Psoas muscle (tissue), 8 donors: ENCODE data around the gene RIPOR3. TPM values are rescaled to one million over a fixed set of nuclear protein-coding genes. Genes with fewer than 3 reads are reported as not detected.
A peak's percentile ranks its signal among the peaks of the same experiment; 100 is the strongest.

ENCODE experiments used
- ATAC-seq, 4 donors: fragments of 200-7000 bp; cut with Tn5 transposase; one replicate each; pipeline ENCODE4 v1.9.1; 2020; ENCODE audit warnings: moderate library complexity in 3 of 4, mild to moderate bottlenecking in 2 of 4
- DNase-seq, 2 donors: peaks; one replicate each; pipeline ENCODE4 v3.0.0-alpha.2; 2020
- H3K27ac ChIP-seq: fragments of 200-600 bp; one replicate; pipeline ENCODE4 v1.8.0; 2022
- H3K27me3 ChIP-seq, 3 donors: fragments of 200-600 bp in 1 of 3; one replicate each; pipeline versions ENCODE4 v1.6.1 to v1.8.0; 2013 to 2022; ENCODE audit warnings: low read length in 2 of 3, mild to moderate bottlenecking in 2 of 3, moderate library complexity in 1 of 3; ENCODE audit not compliant: insufficient read depth in 3 of 3
- H3K36me3 ChIP-seq, 2 donors: fragments of 200-600 bp in 1 of 2; one replicate each; pipeline versions ENCODE4 v1.6.1 to v1.8.0; 2013 to 2022; ENCODE audit warnings: low read depth in 1 of 2, mild to moderate bottlenecking in 1 of 2, moderate library complexity in 1 of 2; ENCODE audit not compliant: insufficient read depth in 1 of 2
- H3K4me1 ChIP-seq: fragments of 200-600 bp; one replicate; pipeline ENCODE4 v1.8.0; 2022
- H3K4me3 ChIP-seq: fragments of 200-600 bp; one replicate; pipeline ENCODE4 v1.8.0; 2022; ENCODE audit warnings: mild to moderate bottlenecking
- H3K9me3 ChIP-seq: fragments of 200-600 bp; one replicate; pipeline ENCODE4 v1.8.0; 2022
- CTCF ChIP-seq: fragments of 200-600 bp; IDR thresholded peaks from one replicate; pipeline ENCODE4 v1.8.0; 2022; ENCODE audit warnings: antibody characterized with exemption
- WGBS, 3 donors: extraction: QIAGEN DNeasy Blood & Tissue Kit; methylation state at CpG; one replicate each; pipeline versions ENCODE4 v1.1.6 to v1.1.7; 2013; 5-methylcytosine and 5-hydroxymethylcytosine counted together
- intact Hi-C, 2 donors: fragments of 100-400 bp; cut with DNase I; formaldehyde crosslinking; loops; one replicate each; pipeline versions ENCODE4 v1.11.0 to v1.14.2; 2022
- polyA plus RNA-seq, 3 donors: library from polyadenylated mRNA; stranded (reverse); fragments of 200-250 nt; gene quantifications; one replicate each; pipeline ENCODE4 v1.2.3, GENCODE V29; 2013
- total RNA-seq, 4 donors: library from RNA; stranded (reverse); fragmentation: NEBNext Ultra II Directional in 2 of 4; extraction: Animal tissue kit (Norgen Biotek cat#: 25700) in 2 of 4; gene quantifications; one replicate each; pipeline versions ENCODE4 v1.2.1 to v1.2.4, GENCODE V29; 2021 to 2023
- donor health status: healthy with polysubstance abuse.
- donor health status: DM: no; HTN: no; CAD: no; lungs with moderate emphysema.
- donor health status: Bipolar disorder and iron deficiency.
- donor health status: healthy.
- donor health status: DM: yes; HTN: yes; CAD: no.
- donor health status: DM: no; HTN: no; CAD: no.
- donor health status: DM: no; HTN: no; CAD: no.
- donor health status: DM: yes; HTN: yes; CAD: no.

Gene RIPOR3
- total and polyA plus RNA-seq, 7 donors, result 3.1 to 5.7 (median 5.2) TPM

GRCh38 chr20:50726955-50727791, 35.8 kb upstream of the RIPOR3 start:
- WGBS, 3 donors, result 67 to 80% (median 68%) methylated on average over 4 of the region's 4 CpGs
- intact Hi-C loops, result no loop called here
- H3K4me1 ChIP-seq, result peaks cover 18% of the 10 kb centered on the region

GRCh38 chr20:50725724-50726005, 34.3 kb upstream of the RIPOR3 start:
- Histone ChIP-seq H3K4me3 (no peak overlapping the region), H3K36me3 (no peaks in the 10 kb centered on the region), H3K27ac (no peak overlapping the region), H3K27me3 (no peaks in the 10 kb centered on the region), H3K9me3 (no peaks in the 10 kb centered on the region), H3K4me1 (peaks cover 14% of the 10 kb centered on the region)
- WGBS, 3 donors, result 90 to 95% (median 91%) methylated on average over 10 of the region's 10 CpGs
- no peak for ATAC-seq
- TF ChIP-seq CTCF, result no peak
- no peak for DNase-seq
- intact Hi-C loops, result no loop called here

More at GRCh38 chr20:50726955-50727791, 35.8 kb upstream of the RIPOR3 start:
- no peak for TF ChIP-seq CTCF
- no peaks in the 10 kb centered on the region for H3K27me3 ChIP-seq
- no peaks in the 10 kb centered on the region for H3K9me3 ChIP-seq
- ATAC-seq (no peak), DNase-seq (no peak)
- H3K36me3 ChIP-seq, result no peaks in the 10 kb centered on the region
- H3K4me3 ChIP-seq, result no peak overlapping the region
- no peak overlapping the region for H3K27ac ChIP-seq

- H3K36me3 ChIP-seq, result no peaks in the 10 kb centered on the region
- H3K9me3 ChIP-seq, result no peaks in the 10 kb centered on the region
- peak; percentile 79 to 89 for DNase-seq
- H3K4me3 ChIP-seq, result peak overlapping the region; percentile 40
- peak overlapping the region; percentile 79 for H3K27ac ChIP-seq
- H3K27me3 ChIP-seq, result no peaks in the 10 kb centered on the region
- H3K4me1 ChIP-seq, result peaks cover 14% of the 10 kb centered on the region
- WGBS, 3 donors, result 32 to 46% (median 33%) methylated on average over 14 of the region's 14 CpGs
- no peak for TF ChIP-seq CTCF
- peak; percentile 87 to 93 (median 90) for ATAC-seq
- intact Hi-C loops, result loop anchor here in 1 of 2 donors (5.0 kb wide), 1 partner anchor 43 kb away; no protein-coding TSS in a partner anchor
Observed at GRCh38 chr20:50724851-50725723, 33.7 kb upstream of the RIPOR3 start.

- Histone ChIP-seq H3K9me3 (no peaks in the 10 kb centered on the region), H3K4me1 (peaks cover 14% of the 10 kb centered on the region), H3K36me3 (no peaks in the 10 kb centered on the region), H3K27me3 (no peaks in the 10 kb centered on the region), H3K4me3 (peak overlapping the region; percentile 40), H3K27ac (peak overlapping the region; percentile 79)
- intact Hi-C loops, result loop anchor here in 1 of 2 donors (5.0 kb wide), 1 partner anchor 42 kb away; no protein-coding TSS in a partner anchor
- ATAC-seq (no peak), DNase-seq (no peak)
- no peak for TF ChIP-seq CTCF
- WGBS, 3 donors, result 88 to 91% (median 90%) methylated on average over 7 of the region's 7 CpGs
Observed at GRCh38 chr20:50724112-50724725, 32.9 kb upstream of the RIPOR3 start.
